ENCODE measurements around the gene FHIP2A.

- TF ChIP-seq CTCF (IDR thresholded peaks at IDR 0.05) (no peak), POLR2A (IDR thresholded peaks at IDR 0.05) (no peak)
These were observed 16.1 kb downstream of the FHIP2A start for GRCh38 chr10:114837690-114838089.

All from upper lobe of left lung (tissue), 4 donors.